Adrenal gland (tissue), 12 donors: ENCODE results near the gene IMMT. TPM values are rescaled to one million over a fixed set of nuclear protein-coding genes. Genes with fewer than 3 reads are reported as not detected.

Experiments
- DNase-seq, 7 donors: peaks; one replicate each; pipeline ENCODE4 v3.0.0-alpha.2; 2019 to 2020
- H3K27ac ChIP-seq, 5 donors: fragments of 200-600 bp; sonication (generic) in 4 of 5; 1 replicate in 3 of 5; 2 replicates in 2 of 5; pipeline versions ENCODE4 v1.5.1 to v1.8.0; 2016 to 2020; ENCODE audit warnings: mild to moderate bottlenecking in 1 of 5
- H3K27me3 ChIP-seq: fragments of 200-600 bp; 2 replicates; pipeline ENCODE4 v1.8.0; 2021
- H3K36me3 ChIP-seq, 2 donors: fragments of 200-600 bp; replicated peaks in 1 of 2; 1 replicate in 1 of 2; 2 replicates in 1 of 2; pipeline versions ENCODE4 v1.5.1 to v1.8.0; 2018 to 2022
- H3K4me1 ChIP-seq, 2 donors: fragments of 200-600 bp; replicated peaks in 1 of 2; 1 replicate in 1 of 2; 2 replicates in 1 of 2; pipeline versions ENCODE4 v1.5.1 to v1.8.0; 2018 to 2021
- H3K4me3 ChIP-seq, 4 donors: fragments of 200-600 bp; sonication (generic) in 3 of 4; one replicate each; pipeline ENCODE4 v1.5.1; 2016 to 2018
- H3K9me3 ChIP-seq, 3 donors: fragments of 200-600 bp; sonication (generic) in 1 of 3; replicated peaks in 1 of 3; 1 replicate in 2 of 3; 2 replicates in 1 of 3; pipeline versions ENCODE4 v1.5.1 to v1.8.0; 2016 to 2021
- POLR2A ChIP-seq, 2 donors: fragments of 450-650 bp; IDR thresholded peaks; one replicate each; pipeline ENCODE4 v1.6.1; 2017; ENCODE audit warnings: antibody characterized with exemption in 2 of 2, mild to moderate bottlenecking in 2 of 2, moderate library complexity in 1 of 2
- WGBS, 4 donors: extraction: QIAGEN DNeasy Blood & Tissue Kit in 2 of 4; methylation state at CpG; one replicate each; pipeline versions ENCODE4 v1.1.5 to v1.1.7; 2013 to 2017; 5-methylcytosine and 5-hydroxymethylcytosine counted together
- intact Hi-C, 2 donors: fragments of 100-400 bp; cut with DNase I; formaldehyde crosslinking; loops; one replicate each; pipeline versions ENCODE4 v1.14.1 to v1.15.0; 2022 to 2023
- polyA plus RNA-seq, 3 donors: library from polyadenylated mRNA; stranded (reverse); fragments of 200-250 nt in 2 of 3; fragments of 350-450 nt in 1 of 3; fragmentation: Illumina TruSeq in 1 of 3; extraction: RNeasy Lipid Tissue Mini Kit (QIAGEN cat#74804) in 1 of 3; gene quantifications; one replicate each; pipeline ENCODE4 v1.2.3, GENCODE V29; 2013 to 2014
- total RNA-seq, 9 donors: library from RNA; depleted of rRNA in 4 of 9; stranded (reverse); fragments of >200 nt in 4 of 9; fragments of 120-200 nt in 1 of 9; fragmentation: NEBNext Ultra II Directional in 1 of 9; extraction: Animal tissue kit (Norgen Biotek cat#: 25700) in 1 of 9; gene quantifications; one replicate each; pipeline versions ENCODE4 v1.1.0 to v1.2.4, GENCODE V29; 2013 to 2023
- TF ChIP-seq, protein P1 (sequence below), 6 experiments: fragments of 450-650 bp in 4 of 6; fragments of 200-600 bp in 2 of 6; sonication (generic) in 1 of 6; IDR thresholded peaks; 1 replicate in 5 of 6; 2 replicates in 1 of 6; pipeline versions ENCODE4 v1.5.1 to v1.8.0; 2016 to 2021; ENCODE audit warnings: antibody characterized with exemption in 6 of 6, mild to moderate bottlenecking in 2 of 6, moderate library complexity in 1 of 6
- donor health status: healthy with polysubstance abuse.
- donor health status: Bipolar disorder and iron deficiency.
- donor health status: DM: yes; HTN: yes; CAD: no.
- donor health status: DM: no; HTN: no; CAD: no.
- donor health status: DM: no; HTN: no; CAD: no.
- donor health status: DM: yes; HTN: yes; CAD: no.

The IMMT gene
- total and polyA plus RNA-seq, 12 donors: 32.2 to 196 (median 130) TPM

DNA sequence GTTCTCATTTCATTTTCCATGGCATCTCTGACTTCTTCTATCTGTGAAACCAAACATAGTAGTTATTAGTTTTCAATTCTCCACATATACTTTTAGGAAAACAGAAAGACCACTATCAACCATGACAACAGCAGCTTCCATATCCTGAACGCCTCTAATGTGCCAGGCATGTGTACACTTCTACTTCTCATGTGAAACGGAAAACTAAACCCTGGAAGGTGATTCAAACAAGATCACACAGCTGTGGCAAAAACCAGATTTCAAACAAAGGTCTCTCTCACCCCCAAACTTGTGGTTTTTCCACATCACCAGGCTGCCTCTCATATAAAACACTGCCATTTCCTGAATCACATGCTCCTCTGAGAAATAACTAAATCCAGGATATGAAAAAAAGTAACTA is 47.5 kb downstream of the IMMT start:
- Histone ChIP-seq H3K4me3 (no peak overlapping the region), H3K36me3 (peaks cover 0 to 89% of the 10 kb centered on the region in 2 donors), H3K27me3 (no peaks in the 10 kb centered on the region), H3K9me3 (no peaks in the 10 kb centered on the region), H3K4me1 (no peaks in the 10 kb centered on the region), H3K27ac (no peak overlapping the region)
- TF ChIP-seq POLR2A (IDR thresholded peaks at IDR 0.05): no peak
- TF ChIP-seq, protein P1, sequence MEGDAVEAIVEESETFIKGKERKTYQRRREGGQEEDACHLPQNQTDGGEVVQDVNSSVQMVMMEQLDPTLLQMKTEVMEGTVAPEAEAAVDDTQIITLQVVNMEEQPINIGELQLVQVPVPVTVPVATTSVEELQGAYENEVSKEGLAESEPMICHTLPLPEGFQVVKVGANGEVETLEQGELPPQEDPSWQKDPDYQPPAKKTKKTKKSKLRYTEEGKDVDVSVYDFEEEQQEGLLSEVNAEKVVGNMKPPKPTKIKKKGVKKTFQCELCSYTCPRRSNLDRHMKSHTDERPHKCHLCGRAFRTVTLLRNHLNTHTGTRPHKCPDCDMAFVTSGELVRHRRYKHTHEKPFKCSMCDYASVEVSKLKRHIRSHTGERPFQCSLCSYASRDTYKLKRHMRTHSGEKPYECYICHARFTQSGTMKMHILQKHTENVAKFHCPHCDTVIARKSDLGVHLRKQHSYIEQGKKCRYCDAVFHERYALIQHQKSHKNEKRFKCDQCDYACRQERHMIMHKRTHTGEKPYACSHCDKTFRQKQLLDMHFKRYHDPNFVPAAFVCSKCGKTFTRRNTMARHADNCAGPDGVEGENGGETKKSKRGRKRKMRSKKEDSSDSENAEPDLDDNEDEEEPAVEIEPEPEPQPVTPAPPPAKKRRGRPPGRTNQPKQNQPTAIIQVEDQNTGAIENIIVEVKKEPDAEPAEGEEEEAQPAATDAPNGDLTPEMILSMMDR (IDR thresholded peaks at IDR 0.05): no peak
- WGBS, 4 donors: 84 to 100% (median 93%) methylated on average over 2 of the region's 2 CpGs
- DNase-seq: no peak
- intact Hi-C loops: no loop called here

DNA sequence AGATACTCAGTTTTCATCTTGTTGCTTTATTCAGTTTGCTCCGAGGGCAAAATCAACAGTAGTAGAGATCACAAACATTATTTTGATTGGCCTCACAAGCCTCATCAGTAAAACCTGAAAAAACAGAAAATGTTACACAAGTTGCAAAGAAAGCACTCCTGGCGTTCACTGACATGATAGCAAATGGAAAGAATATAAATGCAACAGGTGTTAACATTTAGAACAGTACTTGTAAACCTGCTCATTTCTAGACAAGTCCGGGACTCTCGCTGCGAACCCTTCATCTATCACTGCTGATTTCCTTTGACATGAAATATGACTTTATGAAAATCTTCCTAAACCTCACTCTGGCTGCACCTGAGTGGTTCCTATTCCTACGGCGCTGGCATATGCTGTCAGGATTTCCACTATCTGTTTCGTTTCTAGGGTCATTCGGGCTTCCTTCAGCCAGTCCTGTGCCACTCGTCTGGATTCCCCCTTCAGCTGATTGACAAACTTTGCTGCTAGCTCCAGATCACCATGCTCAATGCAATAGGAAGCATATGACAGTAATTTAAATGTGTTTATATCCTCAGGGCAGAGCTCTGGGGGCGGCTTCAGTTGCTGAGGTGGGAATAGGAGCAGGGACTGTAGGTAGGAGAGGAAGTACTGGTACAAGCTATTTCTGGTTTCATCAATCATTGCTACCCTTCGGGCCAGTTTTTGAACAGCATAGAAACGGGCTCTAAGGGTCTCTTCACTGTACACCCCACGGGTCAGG is 51.2 kb downstream of the IMMT start:
- 81 to 90% (median 84%) methylated on average over 14 of the region's 14 CpGs for WGBS, 4 donors
- intact Hi-C loops: no loop called here

DNA sequence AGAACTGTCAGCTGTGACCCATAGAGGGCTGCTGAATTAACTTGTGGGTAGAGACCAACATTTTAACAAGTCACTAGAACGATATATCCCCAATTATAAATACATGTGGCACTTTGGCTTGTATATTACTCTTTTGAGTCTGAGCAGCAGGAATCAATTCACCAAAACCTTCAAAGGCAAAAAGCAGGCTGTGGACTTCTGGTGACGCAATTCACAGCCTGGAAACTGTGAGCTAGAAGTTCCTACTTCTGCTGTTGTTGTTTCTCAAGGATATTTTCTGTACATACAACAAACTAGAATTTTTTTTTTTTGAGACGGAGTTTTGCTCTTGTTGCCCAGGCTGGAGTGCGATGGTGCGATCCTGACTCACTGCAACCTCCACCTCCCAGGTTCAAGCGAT is 52.0 kb downstream of the IMMT start:
- no peaks in the 10 kb centered on the region for H3K4me1 ChIP-seq
- H3K27ac ChIP-seq: no peak overlapping the region
- intact Hi-C loops: no loop called here
- peaks cover 0 to 80% of the 10 kb centered on the region in 2 donors for H3K36me3 ChIP-seq
- no peaks in the 10 kb centered on the region for H3K9me3 ChIP-seq
- H3K27me3 ChIP-seq: no peaks in the 10 kb centered on the region
- TF ChIP-seq, protein P1 (IDR thresholded peaks at IDR 0.05): no peak
- no peak for TF ChIP-seq POLR2A (IDR thresholded peaks at IDR 0.05)
- DNase-seq: no peak
- no peak overlapping the region for H3K4me3 ChIP-seq
- 82 to 92% (median 86%) methylated on average over 6 of the region's 6 CpGs for WGBS, 4 donors

More for the DNA sequence above, 51.2 kb downstream of the IMMT start:
- H3K27me3 ChIP-seq: no peaks in the 10 kb centered on the region
- no peak for DNase-seq
- no peaks in the 10 kb centered on the region for H3K4me1 ChIP-seq
- no peak overlapping the region for H3K27ac ChIP-seq
- H3K9me3 ChIP-seq: no peaks in the 10 kb centered on the region
- H3K36me3 ChIP-seq: peaks cover 0 to 80% of the 10 kb centered on the region in 2 donors
- no peak for TF ChIP-seq POLR2A (IDR thresholded peaks at IDR 0.05)
- TF ChIP-seq, protein P1 (IDR thresholded peaks at IDR 0.05): no peak
- no peak overlapping the region for H3K4me3 ChIP-seq

DNA sequence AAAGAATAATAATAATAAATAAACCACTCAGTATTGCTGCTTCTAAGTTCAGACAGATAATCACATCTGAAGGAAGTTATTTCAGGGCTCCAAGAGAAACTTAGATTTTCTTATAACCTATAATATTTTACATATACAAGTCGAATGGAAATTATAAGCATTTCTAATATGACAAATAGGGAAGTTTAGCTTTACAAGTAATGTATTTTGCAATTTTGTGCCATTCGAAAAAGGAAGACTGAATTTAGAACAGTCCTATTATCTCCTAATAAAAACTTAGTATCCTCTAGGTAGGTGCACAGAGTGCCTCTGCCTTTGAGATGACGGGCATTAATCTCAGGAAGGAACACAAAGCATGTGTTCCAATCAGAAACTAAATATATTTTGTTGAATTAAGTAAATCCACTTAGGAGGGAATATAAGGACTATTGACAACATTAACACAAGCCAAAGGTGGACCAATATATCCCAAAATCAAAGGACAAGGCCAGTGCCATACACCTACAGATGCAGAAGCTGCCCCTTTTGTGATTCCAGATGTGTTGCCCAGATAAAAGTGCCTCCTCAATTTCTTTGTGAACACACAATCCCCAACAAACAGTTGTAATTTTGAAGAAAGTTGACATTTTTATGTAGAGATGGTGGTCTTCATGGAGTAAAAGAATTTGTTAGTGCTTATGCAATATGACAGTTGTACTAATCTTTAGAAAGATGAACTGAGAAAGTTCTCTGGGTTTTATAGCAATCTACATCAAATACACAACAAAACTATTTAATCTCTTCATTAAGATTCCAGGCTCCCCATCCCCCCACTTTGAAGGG is 52.6 kb downstream of the IMMT start:
- 51 to 66% (median 52%) methylated on average over 3 of the region's 3 CpGs for WGBS, 4 donors
- H3K27ac ChIP-seq: no peak overlapping the region
- no peaks in the 10 kb centered on the region for H3K9me3 ChIP-seq
- no peaks in the 10 kb centered on the region for H3K27me3 ChIP-seq
- H3K4me1 ChIP-seq: no peaks in the 10 kb centered on the region
- DNase-seq: no peak
- intact Hi-C loops: no loop called here
- no peak for TF ChIP-seq POLR2A (IDR thresholded peaks at IDR 0.05)
- TF ChIP-seq, protein P1 (IDR thresholded peaks at IDR 0.05): no peak
- H3K4me3 ChIP-seq: no peak overlapping the region
- H3K36me3 ChIP-seq: peaks cover 0 to 80% of the 10 kb centered on the region in 2 donors
